Right renal cortex interstitium (tissue), 3 donors: ENCODE measurements around the gene SPTBN1. TPM values are rescaled to one million over a fixed set of nuclear protein-coding genes. Genes with fewer than 3 reads are reported as not detected.

ENCODE experiments used
- DNase-seq, 3 donors: peaks; one replicate each; pipeline ENCODE4 v3.0.0-alpha.2; 2013; ENCODE audit warnings: low read depth in 3 of 3, low spot score in 2 of 3
- polyA plus RNA-seq, 3 donors: library from polyadenylated mRNA; unstranded; fragments of 120-200 nt; gene quantifications; one replicate each; pipeline ENCODE4 v1.2.1, GENCODE V29; 2013; ENCODE audit not compliant: insufficient read length in 3 of 3

The SPTBN1 gene
- polyA plus RNA-seq, 3 donors = 222 to 230 (median 225) TPM

DNA sequence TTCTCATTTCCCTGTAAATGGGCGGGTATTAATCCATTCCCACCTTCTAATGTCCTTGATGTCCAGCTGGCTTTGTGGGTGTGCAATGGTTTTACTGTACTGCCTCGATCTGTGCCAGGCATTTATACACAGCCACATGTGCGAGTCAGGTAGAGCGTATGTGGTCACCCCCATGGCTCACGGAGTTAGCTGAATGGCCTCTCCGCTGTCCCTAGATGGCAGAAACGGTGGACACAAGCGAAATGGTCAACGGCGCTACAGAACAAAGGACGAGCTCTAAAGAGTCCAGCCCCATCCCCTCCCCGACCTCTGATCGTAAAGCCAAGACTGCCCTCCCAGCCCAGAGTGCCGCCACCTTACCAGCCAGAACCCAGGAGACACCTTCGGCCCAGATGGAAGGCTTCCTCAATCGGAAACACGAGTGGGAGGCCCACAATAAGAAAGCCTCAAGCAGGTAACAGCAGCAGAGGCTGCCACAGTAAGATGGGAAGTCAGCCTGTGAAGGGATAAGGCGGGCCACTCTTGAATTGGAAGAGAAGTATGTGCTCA is 208.2 kb downstream of the SPTBN1 start:
- DNase-seq = no peak

DNA sequence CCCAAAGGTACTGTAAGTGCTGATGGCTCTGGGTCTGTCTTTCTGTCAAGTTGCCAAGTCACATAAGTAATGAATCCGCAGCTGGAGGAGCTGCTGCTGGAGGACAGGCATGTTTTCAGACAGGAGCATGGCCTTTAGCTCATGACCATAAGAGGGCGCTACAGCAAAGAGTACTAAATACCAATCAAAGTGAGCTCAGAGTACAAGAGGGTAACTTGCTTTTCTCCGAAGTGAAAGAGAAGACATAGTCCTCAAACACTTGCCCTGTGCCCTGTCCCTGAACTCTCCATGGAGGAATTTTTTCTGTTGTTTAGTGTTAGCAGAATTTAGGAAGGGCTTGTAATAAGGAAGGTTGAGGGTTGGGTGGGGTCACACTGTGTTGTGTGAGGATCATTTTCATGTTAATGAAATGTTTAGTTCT is 209.3 kb downstream of the SPTBN1 start:
- DNase-seq = no peak

DNA sequence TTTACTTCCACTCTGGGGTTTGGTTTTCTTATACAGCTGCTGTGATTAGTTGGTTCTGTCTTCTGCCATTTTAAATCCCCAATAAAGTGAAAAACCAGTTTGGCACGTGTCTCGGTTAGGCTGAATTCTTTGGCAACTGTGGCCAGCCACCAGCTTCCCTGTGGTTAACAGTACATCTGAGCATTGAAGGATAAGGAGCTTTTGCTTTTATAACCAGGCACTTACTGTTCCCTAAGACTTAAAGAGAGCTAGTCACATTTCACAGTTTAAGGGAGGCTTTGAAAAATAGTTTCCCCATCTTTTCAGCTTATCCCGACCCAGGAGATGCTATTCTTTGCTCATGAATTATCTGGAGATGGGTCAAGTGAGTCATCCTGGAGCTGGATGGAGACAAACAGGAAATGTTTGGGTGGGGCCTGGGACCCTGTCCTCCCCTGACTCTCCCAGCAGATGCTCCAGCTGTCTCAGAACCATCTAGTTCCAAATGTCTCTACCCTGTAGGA is 210.1 kb downstream of the SPTBN1 start:
- no peak for DNase-seq

DNA sequence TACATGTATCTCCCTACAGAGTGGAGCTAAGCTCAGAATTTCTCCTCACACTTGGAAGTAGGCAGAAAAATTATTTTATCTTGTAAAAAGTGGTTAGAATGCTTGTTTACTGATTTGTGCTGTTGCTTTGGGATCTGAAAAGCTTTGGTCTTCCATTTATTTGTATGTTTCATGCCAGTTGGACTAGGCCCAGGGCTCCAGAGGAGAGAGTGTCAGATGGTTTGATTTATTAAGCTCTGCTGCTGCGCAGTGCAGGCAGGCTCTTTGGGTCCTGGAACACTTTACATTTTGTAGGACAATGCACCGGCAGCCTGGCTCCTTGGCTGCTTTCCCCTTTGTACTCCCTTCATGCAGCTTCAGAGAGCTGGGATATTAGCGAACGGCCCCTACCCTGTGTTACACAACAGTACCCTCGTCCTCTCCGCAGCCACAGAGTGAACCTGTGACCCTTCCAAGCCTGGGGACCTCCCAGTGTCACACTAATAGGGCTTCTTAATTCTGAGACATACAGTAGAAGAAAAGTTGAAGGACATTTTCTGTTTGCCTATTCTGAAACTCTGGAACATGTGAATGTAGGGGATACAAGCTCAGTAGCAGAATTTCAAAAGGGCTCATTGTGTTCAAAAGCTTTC is 210.6 kb downstream of the SPTBN1 start:
- no peak for DNase-seq

DNA sequence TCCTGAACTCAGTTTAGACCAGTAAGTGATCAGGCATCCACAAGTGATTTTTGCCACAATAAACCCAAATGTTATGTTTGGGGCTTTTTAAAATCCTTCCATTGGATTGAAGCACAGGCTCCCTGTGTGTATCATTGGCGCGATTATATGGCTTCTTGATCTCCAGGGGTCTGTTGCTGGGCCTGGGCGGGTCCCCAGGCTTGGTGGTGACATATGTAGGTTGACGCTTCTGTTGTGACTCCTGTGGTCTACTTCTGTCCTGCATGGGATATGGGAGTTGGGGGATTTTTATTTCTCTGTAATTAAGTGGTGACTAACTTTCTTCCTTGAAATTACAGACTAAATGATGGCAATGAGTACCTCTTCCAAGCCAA is 211.1 kb downstream of the SPTBN1 start:
- no peak for DNase-seq

DNA sequence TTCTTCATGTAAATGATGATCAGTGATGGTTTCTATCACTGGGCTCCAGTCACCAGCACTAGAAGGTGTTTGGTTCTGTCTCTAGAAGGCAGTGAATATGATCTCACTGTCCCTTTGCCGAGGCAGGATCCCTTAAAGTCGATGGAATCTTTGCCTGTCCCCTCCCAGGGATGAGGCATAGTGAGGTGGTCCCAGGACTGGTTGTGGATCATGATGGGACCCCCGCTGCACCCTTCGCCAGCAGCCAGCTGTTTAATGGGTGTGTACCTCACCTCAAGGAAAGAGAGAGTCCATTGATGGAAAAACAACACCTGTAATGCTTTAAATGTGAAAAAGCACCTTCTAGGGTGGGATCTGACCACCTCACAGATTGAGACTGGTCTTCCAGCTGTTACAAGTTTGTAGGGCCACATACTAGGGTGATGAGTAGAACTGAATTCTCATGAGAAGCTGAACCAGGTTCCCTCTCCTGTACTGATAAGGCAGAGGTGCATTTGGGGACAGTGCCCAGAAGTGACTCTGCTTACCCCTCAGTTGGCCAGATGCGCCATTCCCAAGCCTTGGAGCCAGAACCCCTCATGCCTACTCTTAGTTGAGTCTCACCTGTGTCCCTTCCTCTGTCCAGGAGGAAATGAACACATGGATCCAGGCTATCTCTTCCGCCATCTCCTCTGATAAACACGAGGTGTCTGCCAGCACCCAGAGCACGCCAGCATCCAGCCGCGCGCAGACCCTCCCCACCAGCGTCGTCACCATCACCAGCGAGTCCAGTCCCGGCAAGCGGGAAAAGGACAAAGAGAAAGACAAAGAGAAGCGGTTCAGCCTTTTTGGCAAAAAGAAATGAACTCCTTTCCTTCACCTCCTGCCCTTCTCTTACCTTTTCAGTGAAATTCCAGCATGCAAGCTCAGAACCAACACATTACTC is 211.9 kb downstream of the SPTBN1 start:
- DNase-seq = no peak

DNA sequence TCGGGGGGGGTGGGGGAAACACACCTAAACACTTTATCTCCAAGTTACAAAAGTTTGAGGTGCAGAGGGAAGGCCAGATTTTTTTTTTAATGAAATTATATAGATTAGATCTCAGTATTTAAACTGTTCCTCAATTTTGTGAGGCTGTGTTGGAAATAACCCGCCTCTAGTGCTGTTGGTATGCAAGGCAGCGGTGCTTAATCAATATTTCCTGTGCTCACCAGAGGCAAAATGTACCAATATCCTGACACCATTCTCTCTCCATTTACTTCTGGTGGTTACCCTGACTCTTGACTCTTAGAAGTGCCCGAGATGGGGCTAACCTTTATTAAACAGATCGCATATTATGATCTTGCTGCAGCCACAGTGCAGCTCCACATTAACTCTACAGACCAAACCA is 212.6 kb downstream of the SPTBN1 start:
- DNase-seq = no peak

DNA sequence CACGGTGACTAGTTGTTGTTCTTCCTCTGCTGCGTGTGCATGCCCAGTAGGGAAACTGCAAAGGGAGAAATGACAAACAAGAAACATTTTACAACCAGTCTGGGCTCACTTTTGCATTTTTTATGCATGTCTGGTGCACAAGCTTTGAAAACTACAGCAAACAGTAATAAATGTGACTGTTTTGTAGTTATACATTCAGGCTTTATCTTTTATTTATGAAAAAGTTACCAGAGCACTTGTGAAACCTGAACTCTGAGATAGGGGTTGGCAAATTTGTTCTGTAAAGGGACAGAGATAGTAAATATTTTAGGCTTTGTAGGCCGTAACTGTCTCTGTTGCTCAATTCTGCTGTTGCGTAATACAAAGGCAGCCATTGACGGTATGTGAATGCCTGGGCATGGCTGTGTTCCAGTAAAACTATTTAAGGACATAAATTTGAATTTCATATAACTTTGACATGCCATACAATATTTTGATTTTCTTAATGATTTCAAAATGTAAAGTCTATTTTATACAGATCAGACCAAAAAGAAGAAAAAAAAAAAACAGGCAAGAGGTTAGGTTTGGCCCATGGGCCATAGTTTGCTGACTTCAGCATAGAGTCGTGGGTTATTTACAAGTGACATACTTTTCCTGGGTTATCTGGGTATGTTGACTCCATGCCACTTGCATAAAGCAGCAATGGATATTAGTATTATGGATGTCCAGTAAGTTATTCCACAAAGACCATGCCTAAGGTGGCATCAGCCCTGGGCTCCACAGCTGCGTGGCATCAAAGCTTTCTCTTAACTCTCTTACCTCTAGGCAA is 213.8 kb downstream of the SPTBN1 start:
- DNase-seq = no peak

DNA sequence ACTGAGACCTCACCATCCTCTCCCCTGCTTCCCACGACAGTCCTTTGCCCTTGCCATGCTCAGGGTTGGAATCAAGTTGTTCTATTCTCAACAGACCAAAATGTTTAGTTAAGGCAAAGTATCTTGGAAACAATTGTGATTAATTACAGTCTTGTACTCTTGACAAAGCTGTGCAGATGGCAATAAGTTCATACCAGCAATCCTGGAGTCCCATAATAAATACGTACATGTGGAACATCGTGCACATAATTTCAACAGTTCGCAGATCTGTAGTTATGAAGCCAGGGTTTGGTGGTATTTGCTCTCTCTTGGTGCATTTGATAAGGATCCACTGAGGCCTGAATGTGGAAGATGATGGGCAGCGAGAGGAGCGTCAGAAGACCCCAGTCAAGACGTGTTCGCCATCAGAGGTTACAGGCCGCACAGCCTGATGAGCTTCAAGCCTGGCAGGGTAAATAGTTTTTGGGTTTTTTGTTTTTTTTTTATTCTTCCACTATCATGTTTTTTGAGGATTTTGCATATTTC is 214.4 kb downstream of the SPTBN1 start:
- no peak for DNase-seq

DNA sequence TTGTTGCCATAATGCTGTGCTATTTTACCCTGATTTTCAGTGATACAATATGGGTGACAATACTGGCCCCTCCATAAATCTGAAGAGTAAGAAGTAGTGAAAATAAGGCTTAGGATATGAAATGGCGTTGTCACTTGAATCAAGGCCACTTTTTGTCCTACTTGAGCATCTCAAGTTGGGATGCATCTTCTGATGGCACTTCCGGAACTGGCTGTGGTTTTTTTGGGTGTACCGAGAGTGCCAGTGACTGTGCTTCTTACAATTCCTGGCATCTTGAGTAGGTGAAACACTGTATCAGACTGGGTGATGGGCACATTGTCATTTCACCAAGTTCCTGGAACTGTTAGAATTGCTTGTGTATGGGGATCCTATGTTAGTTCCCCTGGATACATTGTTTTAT is 214.9 kb downstream of the SPTBN1 start:
- no peak for DNase-seq

DNA sequence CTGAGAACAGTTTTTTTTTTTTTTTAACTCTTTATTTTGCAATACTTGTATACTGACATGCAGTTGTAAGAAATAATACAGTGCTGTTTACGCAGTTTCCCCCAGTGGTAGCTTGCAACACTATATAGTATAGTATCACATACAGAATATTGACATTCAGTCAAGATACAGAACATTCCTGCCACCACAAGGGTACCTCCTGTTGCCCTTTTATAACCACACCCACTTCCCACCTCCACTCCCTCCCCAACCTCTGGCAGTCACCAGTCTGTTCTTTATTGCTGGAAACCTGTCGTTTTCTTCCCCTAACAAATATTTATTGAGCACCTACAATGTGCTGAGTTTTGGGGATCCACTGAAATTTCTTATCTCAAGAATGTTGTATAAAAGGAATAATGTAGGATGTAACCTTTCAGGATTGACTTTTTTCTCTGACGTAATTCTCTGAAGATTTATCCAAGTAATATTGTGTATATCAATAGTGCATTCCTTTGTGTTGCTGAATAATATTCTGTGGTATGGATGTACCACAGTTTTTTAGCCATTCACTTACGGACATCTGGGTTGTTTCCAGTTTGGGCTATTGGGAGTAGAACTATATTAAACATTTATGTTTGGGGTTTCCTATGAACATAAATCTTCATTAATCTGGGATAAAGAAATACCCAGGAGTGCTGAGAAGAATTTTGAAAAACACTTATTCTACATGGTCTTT is 215.9 kb downstream of the SPTBN1 start:
- no peak for DNase-seq

DNA sequence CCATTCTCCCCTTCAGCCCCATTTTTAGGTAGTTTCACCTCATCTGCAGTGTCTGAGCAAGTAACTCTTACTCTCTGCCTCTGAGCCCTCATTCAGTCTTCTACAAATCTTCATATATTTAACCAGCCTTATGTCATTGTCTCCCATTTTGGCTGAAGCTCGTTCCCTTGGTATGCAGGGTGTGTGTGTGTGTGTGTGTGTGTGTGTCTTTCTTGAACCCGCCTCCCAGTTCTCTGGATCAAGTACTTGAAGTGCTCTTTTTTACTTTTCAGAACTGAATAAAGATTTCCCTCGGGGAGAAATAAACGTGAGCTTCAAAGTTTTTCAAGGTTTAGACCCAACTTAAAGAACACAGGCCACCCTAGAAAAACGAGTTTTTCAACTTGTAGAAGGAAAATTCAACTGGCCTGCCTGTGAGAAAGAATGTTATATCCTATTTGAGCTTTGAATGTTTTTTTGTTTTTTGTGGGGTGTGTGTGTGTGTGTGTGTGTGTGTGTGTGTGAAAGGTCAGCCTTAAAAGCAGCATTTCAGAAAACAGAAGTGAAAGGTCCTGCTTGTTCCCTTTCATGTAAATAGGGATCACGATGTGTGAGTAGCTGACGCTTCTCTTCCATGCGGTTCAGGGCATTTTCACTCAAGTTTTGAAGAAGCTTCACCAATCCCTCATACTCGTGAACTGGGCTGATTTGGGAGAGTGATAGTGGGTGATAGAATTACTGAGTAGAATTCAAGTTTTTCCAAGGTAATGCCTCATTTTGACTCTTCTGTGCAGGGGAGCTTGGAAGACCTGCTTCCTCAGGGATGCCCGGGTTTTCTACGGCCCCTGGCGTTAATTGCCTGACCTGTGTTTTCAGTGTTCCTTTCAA is 216.7 kb downstream of the SPTBN1 start:
- DNase-seq = no peak

DNA sequence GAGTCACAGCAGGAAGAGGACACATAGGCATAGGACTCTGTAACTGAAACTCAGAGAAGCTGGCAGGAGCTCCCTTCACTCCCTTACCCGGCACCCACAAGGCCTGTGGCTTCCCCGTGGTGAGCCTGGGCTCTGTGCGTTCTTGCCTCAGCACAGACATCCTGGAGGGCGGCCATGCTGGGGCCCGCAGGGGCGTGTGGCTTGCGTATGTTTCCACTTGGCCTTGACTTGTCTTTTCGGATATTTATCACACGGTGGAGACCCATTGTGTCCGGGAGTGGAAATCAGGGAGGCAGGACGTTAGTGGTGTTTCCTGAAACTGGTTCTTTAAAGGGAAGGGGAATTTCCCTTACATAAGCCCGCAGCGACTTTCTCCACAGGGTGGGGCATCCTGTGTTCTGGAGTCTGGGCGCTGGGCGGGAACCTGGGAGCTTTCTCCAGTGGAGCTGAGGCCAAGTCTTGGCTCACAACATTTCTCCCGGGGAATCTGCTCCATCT is 217.4 kb downstream of the SPTBN1 start:
- DNase-seq = no peak

DNA sequence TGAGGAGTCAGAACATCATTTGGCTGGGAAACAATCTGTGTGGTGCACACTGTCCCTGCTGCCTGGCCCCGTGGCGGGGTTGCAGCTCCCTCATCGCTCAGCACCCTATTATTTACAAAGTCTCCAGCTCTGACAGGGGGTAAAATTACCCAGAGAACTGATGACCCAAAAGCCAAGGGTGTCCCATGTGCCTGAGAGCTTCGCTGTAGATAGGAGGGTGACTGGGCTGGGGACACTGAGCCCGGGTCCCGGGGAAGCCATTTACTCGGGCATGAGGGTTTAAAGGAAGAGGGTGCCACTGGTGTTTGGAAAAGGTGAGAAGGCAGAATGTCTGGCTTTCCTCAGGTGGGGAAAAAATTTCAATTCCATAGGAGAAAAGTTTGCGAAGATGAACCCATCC is 219.2 kb downstream of the SPTBN1 start:
- no peak for DNase-seq

DNA sequence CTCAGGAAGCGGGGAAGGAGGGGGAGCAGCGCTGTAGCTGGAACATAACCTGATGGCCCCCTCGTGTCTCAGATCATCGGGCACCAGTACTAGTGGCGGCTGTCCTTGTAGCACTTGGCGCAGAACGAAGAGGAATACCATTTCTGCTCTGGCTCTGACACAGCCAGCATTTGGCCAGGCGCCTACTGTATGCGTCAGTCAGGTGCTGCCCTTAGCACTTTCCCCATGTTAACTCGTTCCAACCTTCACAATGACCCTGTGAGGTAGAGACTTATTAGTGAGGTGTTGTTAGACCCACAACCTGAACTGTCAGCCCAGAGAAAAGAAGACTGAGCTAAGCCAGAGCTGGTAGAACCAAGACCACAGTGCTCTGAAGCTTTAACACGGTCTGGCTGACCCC is 219.6 kb downstream of the SPTBN1 start:
- no peak for DNase-seq

DNA sequence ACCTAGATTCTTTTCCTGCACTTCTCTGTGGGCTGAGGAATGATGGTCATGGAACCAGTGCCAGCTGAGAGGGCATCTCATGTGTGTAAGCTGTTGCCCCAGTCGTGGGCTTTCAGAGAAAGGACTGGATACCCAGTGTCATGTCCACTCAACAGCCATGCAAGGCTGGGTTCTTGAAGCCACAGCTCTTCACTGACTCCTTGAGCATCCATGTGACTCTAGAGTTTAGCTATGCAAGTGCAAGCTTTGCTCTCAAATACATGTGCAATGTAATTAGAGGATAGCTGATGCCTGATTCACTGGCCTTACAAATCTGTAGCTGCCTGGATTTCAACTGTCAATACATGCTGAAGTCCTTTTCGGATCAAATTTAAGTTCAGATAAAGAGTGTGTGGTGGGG is 220.5 kb downstream of the SPTBN1 start:
- DNase-seq = no peak

DNA sequence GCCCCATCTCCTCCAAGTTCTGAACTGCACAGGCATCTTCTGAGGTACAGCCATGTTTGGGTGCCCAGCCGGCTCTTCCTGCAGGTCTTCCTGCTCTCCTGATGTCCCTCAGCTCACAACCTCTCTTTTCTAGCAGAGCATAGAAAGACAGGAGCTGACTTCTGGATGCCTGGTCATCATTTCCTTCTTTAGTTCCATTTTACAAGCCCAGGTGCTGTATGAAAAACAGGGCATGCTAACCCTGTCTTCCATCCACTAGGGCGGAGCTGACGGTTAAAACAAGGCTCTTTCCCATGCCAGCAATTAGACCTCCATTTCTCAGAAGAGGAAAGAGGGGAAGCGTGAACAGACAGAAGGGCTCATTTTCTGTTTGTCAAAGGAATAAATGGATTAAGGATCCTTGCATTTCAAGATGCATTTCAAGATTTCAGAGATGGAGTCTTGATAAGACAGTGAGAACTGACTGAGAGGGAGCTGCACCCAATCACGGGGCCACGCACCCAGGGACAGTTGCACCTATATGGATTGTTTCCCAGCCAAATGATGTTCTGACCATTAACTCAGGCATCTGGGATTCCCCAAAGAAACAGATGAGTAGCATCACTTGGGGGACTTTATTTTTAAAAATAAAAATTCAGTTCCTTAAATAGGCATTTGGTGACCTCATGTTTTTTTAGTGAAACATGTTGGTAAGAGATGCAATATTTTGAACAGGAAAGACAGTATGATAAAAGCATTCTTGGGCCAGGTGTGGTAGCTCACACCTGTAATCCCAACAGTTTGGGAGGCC is 221.5 kb downstream of the SPTBN1 start:
- DNase-seq = no peak

DNA sequence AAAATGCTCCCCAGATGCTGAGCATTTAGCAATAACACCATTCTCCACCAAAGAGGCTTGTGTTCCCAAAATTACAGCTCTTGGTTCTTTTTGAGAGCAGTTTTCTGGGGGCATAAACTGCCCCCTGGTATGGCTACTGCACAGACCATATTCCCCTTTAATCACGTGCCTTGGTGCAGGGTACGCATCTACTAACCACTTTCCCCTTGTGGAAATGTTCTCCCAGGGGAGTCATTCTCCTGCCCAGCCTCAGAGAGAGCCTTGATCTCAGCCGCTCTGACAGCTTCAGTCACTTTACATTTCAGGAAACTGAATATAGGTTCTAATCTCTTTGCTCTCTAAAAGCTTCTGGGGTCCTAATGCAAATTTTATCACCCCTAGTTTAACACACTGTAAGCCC is 222.6 kb downstream of the SPTBN1 start:
- no peak for DNase-seq
